SK-N-SH (cell line): ENCODE measurements around the gene LRRFIP2. TPM values are rescaled to one million over a fixed set of nuclear protein-coding genes. Genes with fewer than 3 reads are reported as not detected.

Experiments
- CTCF ChIA-PET: fragments of 300-600, 350-600 bp; formaldehyde crosslinking; extraction: SDS; loops from one replicate; lab custom pipeline; 2021; lab: Yijun Ruan, JAX
- POLR2A ChIA-PET: fragments of 350-600 bp; sonication (Branson Sonifier 250); formaldehyde crosslinking; extraction: SDS; loops from one replicate; lab custom pipeline; 2020; ENCODE audit warnings: antibody characterized with exemption, inconsistent platforms; lab: Yijun Ruan, JAX
- DNase-seq: peaks from one replicate; pipeline ENCODE4 v3.0.0; 2012
- H2AFZ ChIP-seq: fragments of 200-600 bp; sonication (generic); 2 replicates; pipeline ENCODE4 v1.8.1; 2016; ENCODE audit warnings: antibody characterized with exemption, mild to moderate bottlenecking, low read depth
- H3F3A ChIP-seq: fragments of 200-600 bp; sonication (generic); replicated peaks from 2 replicates; pipeline ENCODE3; 2016; ENCODE audit warnings: antibody characterized with exemption, mild to moderate bottlenecking; ENCODE audit not compliant: insufficient read depth
- H3K27ac ChIP-seq, 2 experiments: fragments of 200-500 bp in 1 of 2; fragments of 200-600 bp in 1 of 2; sonication (Bioruptor generic) in 1 of 2; sonication (generic), shearing (Covaris generic) in 1 of 2; 2 replicates each; pipeline versions ENCODE4 v1.5.1 to v1.6.1; 2014 to 2016; ENCODE audit warnings: low read depth in 2 of 2, inconsistent platforms in 1 of 2, low read length in 1 of 2, mild to moderate bottlenecking in 1 of 2, mixed read lengths in 1 of 2
- H3K27me3 ChIP-seq: fragments of 200-600 bp; sonication (generic), shearing (Covaris generic); 2 replicates; pipeline ENCODE4 v1.6.1; 2016; ENCODE audit warnings: mixed run types; ENCODE audit not compliant: insufficient read depth
- H3K36me3 ChIP-seq, 2 experiments: fragments of 200-500 bp in 1 of 2; fragments of 200-600 bp in 1 of 2; sonication (Bioruptor generic) in 1 of 2; sonication (generic) in 1 of 2; replicated peaks in 1 of 2; 2 replicates each; pipeline versions ENCODE3 to v1.5.1; 2014 to 2016; ENCODE audit warnings: low read length in 1 of 2, mild to moderate bottlenecking in 1 of 2; ENCODE audit not compliant: insufficient read depth in 2 of 2, control insufficient read depth in 1 of 2
- H3K4me1 ChIP-seq, 2 experiments: fragments of 200-500 bp in 1 of 2; fragments of 200-600 bp in 1 of 2; sonication (Bioruptor generic) in 1 of 2; sonication (generic), shearing (Covaris generic) in 1 of 2; 2 replicates each; pipeline versions ENCODE4 v1.5.1 to v1.6.1; 2014 to 2016; ENCODE audit warnings: low read depth in 1 of 2, low read length in 1 of 2, mixed run types in 1 of 2; ENCODE audit not compliant: insufficient read depth in 2 of 2, control insufficient read depth in 1 of 2
- H3K4me2 ChIP-seq: fragments of 200-600 bp; sonication (generic), shearing (Covaris generic); 2 replicates; pipeline ENCODE4 v1.6.1; 2017; ENCODE audit warnings: mixed run types
- H3K4me3 ChIP-seq, 2 experiments: fragments of 200-500 bp in 1 of 2; fragments of 200-600 bp in 1 of 2; sonication (Bioruptor generic) in 1 of 2; sonication (generic), shearing (Covaris generic) in 1 of 2; 2 replicates each; pipeline versions ENCODE4 v1.5.1 to v1.8.1; 2014 to 2016; ENCODE audit warnings: low read depth in 2 of 2, inconsistent platforms in 1 of 2, low read length in 1 of 2, mild to moderate bottlenecking in 1 of 2, mixed read lengths in 1 of 2, moderate library complexity in 1 of 2
- H3K79me2 ChIP-seq: fragments of 200-600 bp; sonication (generic); 2 replicates; pipeline ENCODE4 v1.8.1; 2017; ENCODE audit warnings: mild to moderate bottlenecking; ENCODE audit not compliant: insufficient read depth
- H3K9ac ChIP-seq: fragments of 200-600 bp; sonication (generic); 2 replicates; pipeline ENCODE4 v1.6.1; 2017; ENCODE audit warnings: mixed run types
- H3K9me2 ChIP-seq: fragments of 200-600 bp; sonication (generic); 2 replicates; pipeline ENCODE4 v1.6.1; 2017; ENCODE audit warnings: mixed run types
- H3K9me3 ChIP-seq: fragments of 200-600 bp; sonication (generic); 2 replicates; pipeline ENCODE4 v1.6.1; 2017; ENCODE audit warnings: mixed run types, mild to moderate bottlenecking, moderate library complexity
- H4K20me1 ChIP-seq: fragments of 200-600 bp; sonication (generic); 2 replicates; pipeline ENCODE4 v1.6.1; 2017; ENCODE audit warnings: mild to moderate bottlenecking, mixed run types; ENCODE audit not compliant: insufficient read depth
- CTCF ChIP-seq: fragments of 200-600 bp; sonication (generic); IDR thresholded peaks from 2 replicates; pipeline ENCODE4 v1.6.1; 2017; ENCODE audit warnings: antibody characterized with exemption, mild to moderate bottlenecking, moderate library complexity
- FOSL2 ChIP-seq: IDR thresholded peaks from 2 replicates; pipeline ENCODE4 v1.4.0; 2012; ENCODE audit warnings: low read depth, mild to moderate bottlenecking, moderate library complexity, borderline replicate concordance
- FOXJ3 ChIP-seq: sonication (generic); formaldehyde crosslinking; IDR thresholded peaks from 2 replicates; pipeline ENCODE4 v1.5.1; 2020; ENCODE audit warnings: mild to moderate bottlenecking, missing genetic modification reagents
- FOXM1 ChIP-seq: IDR thresholded peaks from 2 replicates; pipeline ENCODE4 v1.4.0; 2012; ENCODE audit warnings: low read depth, mild to moderate bottlenecking
- GABPA ChIP-seq: IDR thresholded peaks from 2 replicates; pipeline ENCODE4 v1.4.0; 2012; ENCODE audit warnings: low read depth, mild to moderate bottlenecking
- GATA2 ChIP-seq: sonication (generic); formaldehyde crosslinking; IDR thresholded peaks from 2 replicates; pipeline ENCODE4 v1.5.0; 2020; ENCODE audit warnings: mild to moderate bottlenecking, missing genetic modification reagents
- MAX ChIP-seq: IDR thresholded peaks from 2 replicates; pipeline ENCODE4 v1.4.0; 2012; ENCODE audit warnings: low read depth
- MXI1 ChIP-seq: IDR thresholded peaks from 2 replicates; pipeline ENCODE4 v1.6.1; 2012; ENCODE audit warnings: mild to moderate bottlenecking, low read depth, low read length, improper control_type of control experiment
- NFIC ChIP-seq: IDR thresholded peaks from 2 replicates; pipeline ENCODE4 v1.4.0; 2012; ENCODE audit warnings: borderline replicate concordance
- PBX3 ChIP-seq: IDR thresholded peaks from 2 replicates; pipeline ENCODE4; 2012
- RXRA ChIP-seq: IDR thresholded peaks from 2 replicates; pipeline ENCODE4 v1.4.0; 2012; ENCODE audit warnings: low read depth, mild to moderate bottlenecking, borderline replicate concordance
- SIN3A ChIP-seq: IDR thresholded peaks from 2 replicates; pipeline ENCODE4 v1.6.1; 2012; ENCODE audit warnings: low read depth, mild to moderate bottlenecking, low read length, moderate library complexity, borderline replicate concordance
- SMC3 ChIP-seq: IDR thresholded peaks from 2 replicates; pipeline ENCODE4 v1.6.1; 2012; ENCODE audit warnings: low read depth, low read length, improper control_type of control experiment
- TAF1 ChIP-seq: IDR thresholded peaks from 2 replicates; pipeline ENCODE4 v1.6.1; 2012; ENCODE audit warnings: low read depth, mild to moderate bottlenecking, low read length, moderate library complexity, borderline replicate concordance
- TEAD4 ChIP-seq: IDR thresholded peaks from 2 replicates; pipeline ENCODE4 v1.4.0; 2012; ENCODE audit warnings: mild to moderate bottlenecking, borderline replicate concordance; ENCODE audit not compliant: insufficient read depth
- YY1 ChIP-seq: IDR thresholded peaks from 2 replicates; pipeline ENCODE4 v1.4.0; 2012; ENCODE audit warnings: low read depth, mild to moderate bottlenecking
- WGBS: methylation state at CpG from one replicate; pipeline ENCODE4 v1.1.6; 2017; ENCODE audit warnings: low lambda C conversion rate; 5-methylcytosine and 5-hydroxymethylcytosine counted together
- polyA plus RNA-seq, 3 experiments: library from polyadenylated mRNA; depleted of rRNA; stranded (reverse); fragments of >200 nt; gene quantifications; 2 replicates each; pipeline ENCODE4 v1.2.3, GENCODE V29; 2012
- TF ChIP-seq, protein P1 (sequence below): IDR thresholded peaks from 2 replicates; pipeline ENCODE4 v1.4.0; 2012; ENCODE audit warnings: low read depth, borderline replicate concordance

LRRFIP2 gene
- polyA plus RNA-seq, 1 of the 3 experiments (the other 2 are of a cell fraction): 27.2 TPM

DNA sequence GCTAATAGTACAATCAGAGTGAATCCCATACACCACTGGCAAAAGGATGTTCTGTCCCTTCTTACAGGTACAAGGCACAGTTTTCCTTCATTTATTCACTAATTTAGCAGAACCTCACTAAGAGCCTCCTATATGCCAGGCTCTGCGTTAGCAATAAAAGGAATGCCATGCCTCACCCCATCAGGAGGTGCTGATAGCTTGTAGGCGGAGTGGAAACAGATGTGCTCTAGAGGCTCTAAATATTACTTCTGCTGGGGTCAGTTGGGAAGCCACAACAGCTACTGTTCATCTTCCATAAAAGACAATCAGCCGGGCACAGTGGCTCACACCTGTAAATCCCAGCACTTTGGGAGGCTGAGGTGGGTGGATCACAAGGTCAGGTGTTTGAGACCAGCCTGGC is 156.7 kb downstream of the LRRFIP2 start:
- H3K4me1 ChIP-seq: no peaks in the 10 kb centered on the region
- H3K9ac ChIP-seq: no peak overlapping the region
- no peaks in the 10 kb centered on the region for H3K9me2 ChIP-seq
- ChIA-PET CTCF (no interaction called here), POLR2A (no interaction called here)
- H3K9me3 ChIP-seq: no peaks in the 10 kb centered on the region
- no peak overlapping the region for H3K4me3 ChIP-seq
- peaks cover 51 to 77% of the 10 kb centered on the region in 2 experiments for H3K36me3 ChIP-seq
- DNase-seq: no peak
- no peaks in the 10 kb centered on the region for H3K27me3 ChIP-seq
- WGBS: 96% methylated on average over 3 of the region's 3 CpGs
- no peak overlapping the region for H2AFZ ChIP-seq
- H3K27ac ChIP-seq: no peak overlapping the region
- H3K79me2 ChIP-seq: no peaks in the 10 kb centered on the region
- TF ChIP-seq FOSL2: no peak
- TF ChIP-seq MXI1: no peak
- TF ChIP-seq, protein P1, sequence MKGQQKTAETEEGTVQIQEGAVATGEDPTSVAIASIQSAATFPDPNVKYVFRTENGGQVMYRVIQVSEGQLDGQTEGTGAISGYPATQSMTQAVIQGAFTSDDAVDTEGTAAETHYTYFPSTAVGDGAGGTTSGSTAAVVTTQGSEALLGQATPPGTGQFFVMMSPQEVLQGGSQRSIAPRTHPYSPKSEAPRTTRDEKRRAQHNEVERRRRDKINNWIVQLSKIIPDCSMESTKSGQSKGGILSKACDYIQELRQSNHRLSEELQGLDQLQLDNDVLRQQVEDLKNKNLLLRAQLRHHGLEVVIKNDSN: no peak
- TF ChIP-seq CTCF: no peak
- no peak for TF ChIP-seq SIN3A
- TF ChIP-seq SMC3: no peak
- TF ChIP-seq FOXM1: no peak
- no peak for TF ChIP-seq NFIC
- no peak for TF ChIP-seq RXRA
- TF ChIP-seq YY1: no peak
- TF ChIP-seq TEAD4: no peak
- no peak for TF ChIP-seq MAX
- TF ChIP-seq TAF1: no peak
- TF ChIP-seq PBX3: no peak
- TF ChIP-seq GATA2 (CRISPR knock-in tag): no peak
- TF ChIP-seq GABPA: no peak
- no peak for TF ChIP-seq FOXJ3 (CRISPR knock-in tag)
- no peak overlapping the region for H3K4me2 ChIP-seq
- no peaks in the 10 kb centered on the region for H4K20me1 ChIP-seq
- peaks cover 4% of the 10 kb centered on the region for H3F3A ChIP-seq
